ENCODE measurements around the gene CRACDL.

CRACDL gene

GRCh38 chr2:98800330-98801064, 135.5 kb downstream of the CRACDL start:
- DNase-seq = peak; percentile 7

GRCh38 chr2:98799375-98800329, 136.4 kb downstream of the CRACDL start:
- no peak for DNase-seq

GRCh38 chr2:98796775-98797544, 139.1 kb downstream of the CRACDL start:
- no peak for DNase-seq

GRCh38 chr2:98795891-98796676, 139.9 kb downstream of the CRACDL start:
- DNase-seq = no peak

- DNase-seq = no peak
Observed at GRCh38 chr2:98793897-98794830, 141.9 kb downstream of the CRACDL start.

- no peak for DNase-seq
Observed at GRCh38 chr2:98793275-98793674, 142.8 kb downstream of the CRACDL start.

- DNase-seq = no peak
Observed at GRCh38 chr2:98790221-98790620, 145.8 kb downstream of the CRACDL start.

- no peak for DNase-seq
Observed at GRCh38 chr2:98787700-98788099, 148.3 kb downstream of the CRACDL start.

GRCh38 chr2:98786179-98786578, 149.8 kb downstream of the CRACDL start:
- no peak for DNase-seq

GRCh38 chr2:98782570-98782969, 153.5 kb downstream of the CRACDL start:
- no peak for DNase-seq

- DNase-seq = no peak
Observed at GRCh38 chr2:98781822-98782221, 154.2 kb downstream of the CRACDL start.

- DNase-seq = no peak
Observed at GRCh38 chr2:98778741-98779483, 157.1 kb downstream of the CRACDL start.

GRCh38 chr2:98778151-98778550, 157.9 kb downstream of the CRACDL start:
- DNase-seq = no peak

- DNase-seq = no peak
Observed at GRCh38 chr2:98777710-98778109, 158.3 kb downstream of the CRACDL start.

- no peak for DNase-seq
Observed at GRCh38 chr2:98777076-98777475, 158.9 kb downstream of the CRACDL start.

- DNase-seq = no peak
Observed at GRCh38 chr2:98776136-98776535, 159.9 kb downstream of the CRACDL start.

GRCh38 chr2:98775146-98775986, 160.7 kb downstream of the CRACDL start:
- DNase-seq = peak; percentile 86

GRCh38 chr2:98773907-98774306, 162.1 kb downstream of the CRACDL start:
- no peak for DNase-seq

GRCh38 chr2:98773169-98773568, 162.9 kb downstream of the CRACDL start:
- no peak for DNase-seq

Data from COR-L47 (cell line).